Stomach (tissue), 9 donors: ENCODE measurements around the gene TTF2. TPM values are rescaled to one million over a fixed set of nuclear protein-coding genes. Genes with fewer than 3 reads are reported as not detected.
"Not testable (repeated sequence)": the region's sequence is repeated elsewhere in the genome, so short reads cannot be mapped to it uniquely, and the experiment has no call there.

ENCODE experiments used
- DNase-seq, 2 donors: peaks; one replicate each; pipeline versions ENCODE4 v3.0.0 to v3.0.0-alpha.2; 2013 to 2019
- H3K27ac ChIP-seq, 5 donors: fragments of 200-600 bp in 4 of 5; sonication (generic) in 4 of 5; one replicate each; pipeline ENCODE4 v1.5.1; 2013 to 2019; ENCODE audit warnings: mild to moderate bottlenecking in 1 of 5, moderate library complexity in 1 of 5
- H3K27me3 ChIP-seq, 3 donors: fragments of 200-600 bp; sonication (generic); one replicate each; pipeline ENCODE4 v1.5.1; 2017 to 2019; ENCODE audit warnings: mixed run types in 1 of 3
- H3K36me3 ChIP-seq, 4 donors: fragments of 200-600 bp; sonication (generic); 1 replicate in 3 of 4; 2 replicates in 1 of 4; pipeline ENCODE4 v1.5.1; 2016 to 2019
- H3K4me1 ChIP-seq, 4 donors: fragments of 200-600 bp; sonication (generic); one replicate each; pipeline ENCODE4 v1.5.1; 2016 to 2019
- H3K4me3 ChIP-seq, 4 donors: fragments of 200-600 bp; sonication (generic) in 3 of 4; one replicate each; pipeline ENCODE4 v1.5.1; 2016 to 2019; ENCODE audit warnings: mild to moderate bottlenecking in 1 of 4
- H3K9me3 ChIP-seq, 4 donors: fragments of 200-600 bp; sonication (generic); one replicate each; pipeline ENCODE4 v1.5.1; 2016 to 2019
- CTCF ChIP-seq, 7 experiments: fragments of 450-650 bp in 4 of 7; fragments of 200-600 bp in 3 of 7; sonication (generic) in 3 of 7; IDR thresholded peaks; one replicate each; pipeline ENCODE4 v1.5.1; 2016 to 2019; ENCODE audit warnings: antibody characterized with exemption in 7 of 7, control low read depth in 2 of 7, mild to moderate bottlenecking in 1 of 7
- EP300 ChIP-seq: sonication (generic); formaldehyde crosslinking; IDR thresholded peaks from one replicate; pipeline ENCODE4 v1.6.1; 2017; ENCODE audit warnings: antibody characterized with exemption
- POLR2A ChIP-seq, 4 donors: fragments of 450-650 bp; IDR thresholded peaks; one replicate each; pipeline ENCODE4 v1.6.1; 2016; ENCODE audit warnings: antibody characterized with exemption in 4 of 4, control low read depth in 2 of 4, mild to moderate bottlenecking in 1 of 4, moderate library complexity in 1 of 4
- POLR2AphosphoS5 ChIP-seq, 3 donors: sonication (generic); formaldehyde crosslinking; IDR thresholded peaks; one replicate each; pipeline ENCODE4 v1.6.1; 2016; ENCODE audit warnings: antibody characterized with exemption in 3 of 3
- WGBS, 5 donors: extraction: QIAGEN DNeasy Blood & Tissue Kit in 3 of 5; methylation state at CpG; one replicate each; pipeline versions ENCODE4 v1.1.5 to v1.1.7; 2013 to 2018; 5-methylcytosine and 5-hydroxymethylcytosine counted together
- intact Hi-C: fragments of 100-400 bp; cut with DNase I; formaldehyde crosslinking; loops from one replicate; pipeline ENCODE4 v1.15.1; 2023; ENCODE audit warnings: low total_unique reads
- polyA plus RNA-seq, 3 donors: library from polyadenylated mRNA; stranded (reverse); fragments of 200-250 nt; gene quantifications; one replicate each; pipeline ENCODE4 v1.2.3, GENCODE V29; 2013
- total RNA-seq, 5 donors: library from RNA; depleted of rRNA; stranded (reverse); fragments of >200 nt; gene quantifications; one replicate each; pipeline versions ENCODE4 v1.1.0 to v1.2.3, GENCODE V29; 2014 to 2016
- donor health status: healthy with polysubstance abuse.
- donor health status: Bipolar disorder and iron deficiency.
- donor health status: healthy.

TTF2 gene
- total and polyA plus RNA-seq, 8 donors: 1.7 to 58.7 (median 10.7) TPM

GRCh38 chr1:117101334-117101733, 41.2 kb downstream of the TTF2 start:
- intact Hi-C loops: no loop called here
- no peak overlapping the region for H3K27ac ChIP-seq
- WGBS, 5 donors: 48 to 88% (median 73%) methylated on average over 1 of the region's 1 CpG
- DNase-seq: no peak
- H3K4me3 ChIP-seq: no peak overlapping the region
- no peak for TF ChIP-seq POLR2A (IDR thresholded peaks at IDR 0.05)
- no peak for TF ChIP-seq CTCF (IDR thresholded peaks at IDR 0.05)
- TF ChIP-seq EP300: no peak
- no peak for TF ChIP-seq POLR2AphosphoS5 (IDR thresholded peaks at IDR 0.05)
- peaks cover 0 to 73% (median 47%) of the 10 kb centered on the region in 4 donors for H3K36me3 ChIP-seq
- peaks cover 0 to 7% (median 3%) of the 10 kb centered on the region in 4 donors for H3K4me1 ChIP-seq
- no peaks in the 10 kb centered on the region for H3K27me3 ChIP-seq
- H3K9me3 ChIP-seq: no peaks in the 10 kb centered on the region

GRCh38 chr1:117101858-117102257, 41.7 kb downstream of the TTF2 start:
- H3K36me3 ChIP-seq: peaks cover 0 to 68% (median 49%) of the 10 kb centered on the region in 4 donors
- H3K27ac ChIP-seq, intact Hi-C loops, DNase-seq, H3K9me3 ChIP-seq, H3K27me3 ChIP-seq, H3K4me3 ChIP-seq, H3K4me1 ChIP-seq: not testable (repeated sequence)
- 96 to 100% (median 98%) methylated on average over 3 of the region's 3 CpGs for WGBS, 5 donors

- Histone ChIP-seq H3K27ac (no peak overlapping the region), H3K9me3 (no peaks in the 10 kb centered on the region), H3K4me3 (no peak overlapping the region), H3K4me1 (no peaks in the 10 kb centered on the region), H3K36me3 (peaks cover 0 to 54% (median 49%) of the 10 kb centered on the region in 4 donors), H3K27me3 (no peaks in the 10 kb centered on the region)
- DNase-seq: no peak
- 58 to 91% (median 75%) methylated on average over 3 of the region's 3 CpGs for WGBS, 5 donors
- intact Hi-C loops: no loop called here
- TF ChIP-seq EP300: no peak
- TF ChIP-seq POLR2AphosphoS5 (IDR thresholded peaks at IDR 0.05): no peak
- no peak for TF ChIP-seq CTCF (IDR thresholded peaks at IDR 0.05)
- no peak for TF ChIP-seq POLR2A (IDR thresholded peaks at IDR 0.05)
These were observed 44.9 kb downstream of the TTF2 start for GRCh38 chr1:117104986-117105385.

GRCh38 chr1:117105722-117106121, 45.6 kb downstream of the TTF2 start:
- no peak overlapping the region for H3K27ac ChIP-seq
- H3K27me3 ChIP-seq: no peaks in the 10 kb centered on the region
- H3K4me1 ChIP-seq: no peaks in the 10 kb centered on the region
- intact Hi-C loops: no loop called here
- no peak for DNase-seq
- H3K4me3 ChIP-seq: no peak overlapping the region
- peaks cover 0 to 56% (median 49%) of the 10 kb centered on the region in 4 donors for H3K36me3 ChIP-seq
- H3K9me3 ChIP-seq: no peaks in the 10 kb centered on the region
- TF ChIP-seq EP300: no peak
- TF ChIP-seq POLR2AphosphoS5 (IDR thresholded peaks at IDR 0.05): no peak
- no peak for TF ChIP-seq POLR2A (IDR thresholded peaks at IDR 0.05)
- no peak for TF ChIP-seq CTCF (IDR thresholded peaks at IDR 0.05)

- Histone ChIP-seq H3K27ac (no peak overlapping the region), H3K4me3 (no peak overlapping the region), H3K36me3 (peaks cover 0 to 61% (median 51%) of the 10 kb centered on the region in 4 donors), H3K27me3 (no peaks in the 10 kb centered on the region), H3K4me1 (no peaks in the 10 kb centered on the region), H3K9me3 (no peaks in the 10 kb centered on the region)
- TF ChIP-seq EP300: no peak
- TF ChIP-seq POLR2A (IDR thresholded peaks at IDR 0.05): no peak
- no peak for TF ChIP-seq POLR2AphosphoS5 (IDR thresholded peaks at IDR 0.05)
- TF ChIP-seq CTCF (IDR thresholded peaks at IDR 0.05): no peak
- intact Hi-C loops: no loop called here
- WGBS, 5 donors: 91 to 97% (median 95%) methylated on average over 2 of the region's 2 CpGs
- DNase-seq: no peak
These were observed 46.4 kb downstream of the TTF2 start for GRCh38 chr1:117106478-117106877.
